ENCODE data around the gene NTRK2. TPM values are rescaled to one million over a fixed set of nuclear protein-coding genes. Genes with fewer than 3 reads are reported as not detected.

NTRK2 gene
- total and polyA plus RNA-seq, 10 of the 15 experiments (the other 5 are each of a cell fraction or from before 2014, with no cell fraction given) = 0.42 to 4.6 (median 0.65) TPM

DNA sequence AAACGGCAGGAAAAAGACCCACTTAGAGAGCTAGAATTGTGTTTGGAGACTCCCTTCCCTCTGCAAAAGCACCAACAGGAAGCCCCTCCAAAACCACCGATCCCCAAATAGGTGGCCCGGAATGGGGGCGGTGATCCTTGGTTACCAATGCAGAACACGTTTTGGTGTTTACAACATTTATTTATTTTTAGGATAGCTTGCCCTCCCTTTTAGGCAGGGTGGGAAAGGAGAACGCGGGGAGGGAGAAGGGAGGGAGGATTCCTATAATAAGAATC is 579 bp upstream of the NTRK2 start:
- FAIRE-seq = no peak
- intact Hi-C loops (cut with micrococcal nuclease; ENCODE audit: unreplicated experiment) (loop anchor here (2.0 to 10.0 kb wide), 4 partner anchors 116 to 588 kb away; no protein-coding TSS in a partner anchor), in situ Hi-C loops (cut with MboI) (loop anchor here (10.0 kb wide), 1 partner anchor 274 kb away; no protein-coding TSS in a partner anchor)
- CTCF ChIA-PET = interaction anchor here (0.7 to 2.0 kb wide), 10 partner anchors 8 to 592 kb away, joined by 3 to 11 read pairs (median 3); no protein-coding TSS in a partner anchor
- no peak for ATAC-seq
- H2AFZ ChIP-seq (ENCODE audit: control insufficient read depth, low read depth, low read length) = peak overlapping the region; percentile 55
- peaks cover 5 to 11% of the 10 kb centered on the region in 2 experiments; a peak in 3 of 4 replicates for H3K27me3 ChIP-seq (replicated peaks in 1 of 2; ENCODE audit: control insufficient read depth in 2 of 2, insufficient read depth in 2 of 2, low read length in 1 of 2)
- 0% methylated on average over 5 of the region's 7 CpGs for WGBS (ENCODE audit: insufficient coverage, insufficient replicate concordance, low lambda C conversion rate, missing lambda C conversion rate)
- SMC1A ChIA-PET (ENCODE audit: uncharacterized antibody, unreplicated experiment) = interaction anchor here (0.6 to 1.3 kb wide), 4 partner anchors 11 to 290 kb away, joined by 3 to 6 read pairs (median 4); no protein-coding TSS in a partner anchor
- H3K9ac ChIP-seq (ENCODE audit: control insufficient read depth, insufficient read depth, low read length) = no peak overlapping the region
- no peak overlapping the region for H3K27ac ChIP-seq (ENCODE audit: control insufficient read depth, insufficient read depth)
- H3K36me3 ChIP-seq (ENCODE audit: control insufficient read depth in 2 of 2, insufficient read depth in 2 of 2, low read length in 1 of 2) = no peaks in the 10 kb centered on the region
- H3K79me2 ChIP-seq (ENCODE audit: control insufficient read depth, insufficient read depth, low read length) = no peaks in the 10 kb centered on the region
- peak overlapping the region; percentile 56 for H3K4me3 ChIP-seq
- H4K20me1 ChIP-seq (ENCODE audit: control insufficient read depth, insufficient read depth) = no peaks in the 10 kb centered on the region; the same call in 1 of the 2 replicates
- TF ChIP-seq NBN (IDR thresholded peaks at IDR 0.05) = no peak
- TF ChIP-seq, protein P1, sequence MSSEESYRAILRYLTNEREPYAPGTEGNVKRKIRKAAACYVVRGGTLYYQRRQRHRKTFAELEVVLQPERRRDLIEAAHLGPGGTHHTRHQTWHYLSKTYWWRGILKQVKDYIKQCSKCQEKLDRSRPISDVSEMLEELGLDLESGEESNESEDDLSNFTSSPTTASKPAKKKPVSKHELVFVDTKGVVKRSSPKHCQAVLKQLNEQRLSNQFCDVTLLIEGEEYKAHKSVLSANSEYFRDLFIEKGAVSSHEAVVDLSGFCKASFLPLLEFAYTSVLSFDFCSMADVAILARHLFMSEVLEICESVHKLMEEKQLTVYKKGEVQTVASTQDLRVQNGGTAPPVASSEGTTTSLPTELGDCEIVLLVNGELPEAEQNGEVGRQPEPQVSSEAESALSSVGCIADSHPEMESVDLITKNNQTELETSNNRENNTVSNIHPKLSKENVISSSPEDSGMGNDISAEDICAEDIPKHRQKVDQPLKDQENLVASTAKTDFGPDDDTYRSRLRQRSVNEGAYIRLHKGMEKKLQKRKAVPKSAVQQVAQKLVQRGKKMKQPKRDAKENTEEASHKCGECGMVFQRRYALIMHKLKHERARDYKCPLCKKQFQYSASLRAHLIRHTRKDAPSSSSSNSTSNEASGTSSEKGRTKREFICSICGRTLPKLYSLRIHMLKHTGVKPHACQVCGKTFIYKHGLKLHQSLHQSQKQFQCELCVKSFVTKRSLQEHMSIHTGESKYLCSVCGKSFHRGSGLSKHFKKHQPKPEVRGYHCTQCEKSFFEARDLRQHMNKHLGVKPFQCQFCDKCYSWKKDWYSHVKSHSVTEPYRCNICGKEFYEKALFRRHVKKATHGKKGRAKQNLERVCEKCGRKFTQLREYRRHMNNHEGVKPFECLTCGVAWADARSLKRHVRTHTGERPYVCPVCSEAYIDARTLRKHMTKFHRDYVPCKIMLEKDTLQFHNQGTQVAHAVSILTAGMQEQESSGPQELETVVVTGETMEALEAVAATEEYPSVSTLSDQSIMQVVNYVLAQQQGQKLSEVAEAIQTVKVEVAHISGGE (CRISPR knock-in tag; IDR thresholded peaks at IDR 0.05) = no peak
- no peaks in the 10 kb centered on the region for H3K9me3 ChIP-seq (replicated peaks; ENCODE audit: control insufficient read depth, insufficient read depth, low read length)
- RAD21 ChIA-PET (ENCODE audit: unreplicated experiment) = interaction anchor here (2.1 kb wide), 1 partner anchor 26 kb away, joined by 7 read pairs; no protein-coding TSS in a partner anchor
- peaks cover 4% of the 10 kb centered on the region; the same call in 1 of the 2 replicates for H3K4me1 ChIP-seq (ENCODE audit: control insufficient read depth, insufficient read depth, low read length)
- no peak for DNase-seq (ENCODE audit: low read depth, low spot score)
- peak overlapping the region; percentile 93 for H3K4me2 ChIP-seq (ENCODE audit: control insufficient read depth, insufficient read depth)
- POLR2A ChIA-PET = no interaction called here
- BruUV-seq (replicated peaks) = no TSS peak
